ENCODE results near the gene LITAF. TPM values are rescaled to one million over a fixed set of nuclear protein-coding genes. Genes with fewer than 3 reads are reported as not detected.

The LITAF gene
- total RNA-seq, 6 experiments from 2014 or later, result 114 to 143 (median 135) TPM

DNA sequence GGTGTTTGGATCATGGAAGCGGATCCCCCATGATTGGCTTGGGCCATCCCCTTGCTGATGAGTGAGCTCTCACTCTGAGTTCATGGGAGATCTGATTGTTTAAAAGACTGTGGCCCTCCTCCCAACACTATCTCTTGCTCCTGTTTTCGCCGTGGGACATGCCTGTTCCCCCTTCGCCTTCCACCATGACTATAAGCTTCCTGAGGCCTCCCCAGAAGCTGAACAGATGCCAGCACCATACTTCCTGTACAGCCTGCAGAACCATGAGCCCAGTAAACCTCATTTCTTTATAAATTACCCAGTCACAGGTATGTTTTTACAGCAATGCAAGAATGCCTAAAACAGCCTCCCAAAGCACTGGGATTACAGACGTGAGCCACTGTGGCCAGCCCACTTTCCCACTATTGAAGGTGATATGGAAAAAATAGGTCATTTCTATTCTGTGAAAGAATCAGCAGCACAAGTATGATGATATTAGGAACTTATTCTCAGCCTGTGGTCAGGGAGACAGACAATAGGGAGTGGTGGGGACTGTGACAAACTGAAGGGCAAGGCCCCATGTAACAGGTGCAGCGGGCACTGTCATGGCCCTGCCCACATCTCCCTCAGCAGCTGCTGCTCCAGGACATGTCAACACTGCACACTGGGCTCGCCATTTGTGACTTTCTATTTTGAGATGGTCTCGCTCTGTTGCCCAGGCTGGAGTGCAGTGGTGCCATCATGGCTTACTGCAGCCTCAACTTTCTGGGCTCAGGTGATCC is 33.7 kb upstream of the LITAF start:
- Mint-ChIP-seq H3K27me3 (ENCODE audit: insufficient read depth) (no peaks in the 10 kb centered on the region; the same call in 1 of the 2 replicates), H3K9me3 (no peaks in the 10 kb centered on the region), H3K4me3 (no peak overlapping the region), H3K27ac (no peak overlapping the region), H3K4me1 (ENCODE audit: low read depth) (peaks cover 34% of the 10 kb centered on the region), H3K36me3 (ENCODE audit: low read depth) (peaks cover 3% of the 10 kb centered on the region; the same call in 1 of the 2 replicates)
- TF ChIP-seq, protein P1, sequence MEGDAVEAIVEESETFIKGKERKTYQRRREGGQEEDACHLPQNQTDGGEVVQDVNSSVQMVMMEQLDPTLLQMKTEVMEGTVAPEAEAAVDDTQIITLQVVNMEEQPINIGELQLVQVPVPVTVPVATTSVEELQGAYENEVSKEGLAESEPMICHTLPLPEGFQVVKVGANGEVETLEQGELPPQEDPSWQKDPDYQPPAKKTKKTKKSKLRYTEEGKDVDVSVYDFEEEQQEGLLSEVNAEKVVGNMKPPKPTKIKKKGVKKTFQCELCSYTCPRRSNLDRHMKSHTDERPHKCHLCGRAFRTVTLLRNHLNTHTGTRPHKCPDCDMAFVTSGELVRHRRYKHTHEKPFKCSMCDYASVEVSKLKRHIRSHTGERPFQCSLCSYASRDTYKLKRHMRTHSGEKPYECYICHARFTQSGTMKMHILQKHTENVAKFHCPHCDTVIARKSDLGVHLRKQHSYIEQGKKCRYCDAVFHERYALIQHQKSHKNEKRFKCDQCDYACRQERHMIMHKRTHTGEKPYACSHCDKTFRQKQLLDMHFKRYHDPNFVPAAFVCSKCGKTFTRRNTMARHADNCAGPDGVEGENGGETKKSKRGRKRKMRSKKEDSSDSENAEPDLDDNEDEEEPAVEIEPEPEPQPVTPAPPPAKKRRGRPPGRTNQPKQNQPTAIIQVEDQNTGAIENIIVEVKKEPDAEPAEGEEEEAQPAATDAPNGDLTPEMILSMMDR (IDR thresholded peaks at IDR 0.05), result no peak
- DNase-seq, result no peak

DNA sequence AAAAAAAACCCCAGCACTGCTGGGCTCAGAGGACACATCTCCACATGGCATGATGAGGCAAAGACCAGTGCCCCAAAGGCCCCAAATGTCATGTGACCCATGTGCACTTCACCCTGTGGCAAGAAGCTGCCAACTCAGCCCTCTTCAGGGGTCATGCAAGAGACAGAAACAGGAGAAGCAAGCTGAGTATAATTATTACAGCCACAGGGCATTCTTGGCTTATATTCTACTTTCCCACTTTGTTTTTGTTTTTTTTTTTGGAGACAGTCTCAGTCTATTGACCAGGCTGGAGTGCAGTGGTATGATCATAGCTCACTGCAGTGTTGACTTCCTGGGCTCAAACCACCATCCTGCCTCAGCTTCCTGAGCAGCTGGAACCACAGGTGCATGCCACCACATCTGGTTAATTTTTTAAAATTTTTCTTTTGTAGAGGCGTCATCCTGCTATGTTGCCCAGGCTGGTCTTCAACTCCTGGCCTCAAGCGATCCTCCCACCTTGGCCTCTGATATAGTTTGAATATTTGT is 32.7 kb upstream of the LITAF start:
- peaks cover 3% of the 10 kb centered on the region; the same call in 1 of the 2 replicates for H3K36me3 Mint-ChIP-seq (ENCODE audit: low read depth)
- H3K27me3 Mint-ChIP-seq (ENCODE audit: insufficient read depth), result no peaks in the 10 kb centered on the region; the same call in none of the 2 replicates
- no peak overlapping the region for H3K4me3 Mint-ChIP-seq
- no peaks in the 10 kb centered on the region for H3K9me3 Mint-ChIP-seq
- no peak overlapping the region for H3K27ac Mint-ChIP-seq
- peaks cover 31% of the 10 kb centered on the region for H3K4me1 Mint-ChIP-seq (ENCODE audit: low read depth)
- TF ChIP-seq, protein P1 (IDR thresholded peaks at IDR 0.05), result no peak
- DNase-seq, result no peak

DNA sequence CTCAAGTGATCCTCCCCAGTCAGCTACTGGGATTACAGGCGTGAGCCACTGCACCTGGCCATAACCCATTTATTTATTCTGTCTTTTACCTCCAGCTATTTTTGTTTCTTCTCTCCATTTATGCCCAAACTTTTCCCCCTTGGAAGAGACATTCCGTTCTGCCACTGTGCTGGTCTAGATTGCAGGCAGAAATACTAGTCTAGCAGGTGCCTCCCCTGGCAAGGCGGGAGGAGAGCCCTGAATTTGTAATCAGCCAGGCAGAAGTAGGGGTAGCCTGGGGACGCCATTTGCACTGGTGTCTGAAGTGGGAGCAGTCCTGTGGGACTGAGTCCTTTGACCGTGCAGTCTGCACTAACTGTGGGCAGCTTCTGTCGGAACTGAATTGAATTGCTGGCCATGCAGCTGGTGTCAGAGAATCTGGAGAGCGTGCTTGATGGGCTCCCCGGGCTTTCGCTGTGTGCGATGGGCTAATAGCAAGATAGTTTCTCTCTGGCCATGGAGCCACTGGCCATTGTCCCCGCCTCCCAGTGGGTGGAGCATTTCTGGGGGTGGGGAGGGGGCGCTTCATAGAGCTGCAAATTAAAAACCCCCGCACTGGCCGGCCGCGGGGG is 31.5 kb upstream of the LITAF start:
- no peak overlapping the region for H3K4me3 Mint-ChIP-seq
- DNase-seq, result no peak
- TF ChIP-seq, protein P1 (IDR thresholded peaks at IDR 0.05), result no peak
- peaks cover 2% of the 10 kb centered on the region for H3K27me3 Mint-ChIP-seq (ENCODE audit: insufficient read depth)
- no peaks in the 10 kb centered on the region for H3K9me3 Mint-ChIP-seq
- H3K36me3 Mint-ChIP-seq (ENCODE audit: low read depth), result peaks cover 3% of the 10 kb centered on the region; the same call in 1 of the 2 replicates
- H3K27ac Mint-ChIP-seq, result no peak overlapping the region
- peaks cover 33% of the 10 kb centered on the region for H3K4me1 Mint-ChIP-seq (ENCODE audit: low read depth)

DNA sequence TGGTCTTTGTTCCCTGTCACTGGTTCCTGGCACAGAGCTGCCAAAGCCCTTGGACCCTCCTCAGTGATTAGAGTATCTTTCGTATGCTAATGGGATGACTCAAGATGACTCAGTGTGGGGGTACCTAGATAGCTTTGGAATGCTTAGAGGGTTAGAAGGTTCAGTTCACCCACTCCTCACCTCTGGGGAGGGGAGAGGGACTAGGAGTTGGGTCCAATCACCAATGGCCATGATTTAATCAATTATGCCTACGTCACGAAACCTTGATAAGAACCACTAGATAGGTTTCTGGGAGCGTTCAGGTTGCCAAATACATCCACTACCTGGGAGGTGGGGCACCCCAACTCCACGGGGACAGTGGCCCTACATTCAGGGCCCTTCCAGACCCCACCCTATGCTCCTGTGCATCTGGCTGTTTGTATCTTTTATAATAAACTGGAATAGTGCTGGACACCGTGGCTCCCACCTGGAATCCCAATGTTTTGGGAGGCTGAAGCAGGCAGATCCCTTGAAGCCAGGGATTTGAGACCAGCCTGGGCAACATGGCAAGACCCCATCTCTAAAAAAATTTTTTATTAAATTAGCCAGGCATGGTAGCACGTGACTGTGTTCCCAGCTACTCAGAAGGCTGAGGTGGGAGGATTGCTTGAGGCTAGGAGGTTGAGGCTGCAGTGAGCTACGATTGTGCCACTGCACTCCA is 29.2 kb upstream of the LITAF start:
- no peak for DNase-seq
- Mint-ChIP-seq H3K4me1 (ENCODE audit: low read depth) (peaks cover 19% of the 10 kb centered on the region), H3K9me3 (no peaks in the 10 kb centered on the region), H3K27me3 (ENCODE audit: insufficient read depth) (peaks cover 2% of the 10 kb centered on the region), H3K27ac (no peak overlapping the region), H3K36me3 (ENCODE audit: low read depth) (peaks cover 3% of the 10 kb centered on the region; the same call in 1 of the 2 replicates), H3K4me3 (no peak overlapping the region)
- TF ChIP-seq, protein P1 (IDR thresholded peaks at IDR 0.05), result no peak

DNA sequence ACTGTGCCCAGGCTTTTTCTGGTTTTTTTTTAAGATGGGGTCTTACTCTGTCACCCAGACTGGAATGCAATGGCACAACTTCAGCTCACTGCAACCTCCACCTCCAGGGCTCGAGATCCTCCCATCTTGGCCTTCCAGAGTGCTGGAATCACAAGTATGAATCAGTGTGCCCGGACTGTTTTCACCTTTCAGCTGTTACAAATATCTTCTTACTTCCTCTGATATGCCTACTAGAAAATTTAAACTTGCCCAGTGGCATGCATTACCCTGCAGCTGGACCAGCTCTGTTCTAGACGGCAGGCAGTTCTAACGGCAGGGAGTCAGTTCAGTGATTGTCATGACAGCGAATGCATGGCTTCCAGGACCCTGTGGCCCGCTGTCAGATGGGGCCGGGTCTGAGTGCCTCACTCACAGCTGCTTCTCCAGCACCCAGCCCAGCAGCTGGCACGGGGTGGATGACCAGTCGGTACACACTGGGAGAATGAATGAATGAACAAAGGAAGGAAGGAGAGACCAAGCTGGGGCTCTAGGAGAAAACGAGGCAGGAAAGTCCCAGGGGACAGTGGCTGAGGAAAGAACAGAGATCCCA is 28.0 kb upstream of the LITAF start:
- Mint-ChIP-seq H3K9me3 (no peaks in the 10 kb centered on the region), H3K4me3 (no peak overlapping the region), H3K4me1 (ENCODE audit: low read depth) (peaks cover 19% of the 10 kb centered on the region), H3K27ac (no peak overlapping the region), H3K27me3 (ENCODE audit: insufficient read depth) (peaks cover 14% of the 10 kb centered on the region), H3K36me3 (ENCODE audit: low read depth) (no peaks in the 10 kb centered on the region)
- DNase-seq, result no peak
- TF ChIP-seq, protein P1 (IDR thresholded peaks at IDR 0.05), result no peak

Data from HFFc6 (cell line).